GM12878 (cell line): ENCODE data around the gene PARP8.

Experiments
- CBX5 ChIP-seq: sonication (generic); IDR thresholded peaks from 2 replicates; pipeline ENCODE4 v1.6.1; 2016; ENCODE audit warnings: low read depth, moderate library complexity, mild to moderate bottlenecking, inconsistent platforms
- CEBPB ChIP-seq, 2 experiments: fragments of 150-350 bp in 1 of 2; IDR thresholded peaks; 2 replicates each; pipeline ENCODE4 v1.6.1; 2012 to 2014; ENCODE audit warnings: low read depth in 2 of 2, low read length in 2 of 2, borderline replicate concordance in 1 of 2, inconsistent platforms in 1 of 2
- FOXM1 ChIP-seq: IDR thresholded peaks from 2 replicates; pipeline ENCODE4 v1.6.1; 2012; ENCODE audit warnings: low read depth, mild to moderate bottlenecking, inconsistent platforms, low read length, moderate library complexity
- GATAD2B ChIP-seq: fragments of 450-650 bp; conservative IDR thresholded peaks from 2 replicates; pipeline ENCODE4 v1.6.1; 2017; ENCODE audit warnings: low read depth, mild to moderate bottlenecking, moderate library complexity
- JUNB ChIP-seq: IDR thresholded peaks from 2 replicates; pipeline ENCODE4 v1.6.1; 2016; ENCODE audit warnings: antibody characterized with exemption, mild to moderate bottlenecking
- POLR2AphosphoS5 ChIP-seq: IDR thresholded peaks from 2 replicates; pipeline ENCODE4 v1.6.1; 2011; ENCODE audit warnings: mild to moderate bottlenecking, low read length, inconsistent platforms
- SP1 ChIP-seq: IDR thresholded peaks from one replicate; pipeline ENCODE4 v1.6.1; 2011; ENCODE audit warnings: low read depth, low read length
- TF ChIP-seq, protein P1 (sequence below): fragments of 450-650 bp; IDR thresholded peaks from 2 replicates; pipeline ENCODE4 v1.6.1; 2014; ENCODE audit warnings: mild to moderate bottlenecking
- TF ChIP-seq, protein P2 (sequence below): IDR thresholded peaks from 2 replicates; pipeline ENCODE4 v1.6.1; 2012; ENCODE audit warnings: mild to moderate bottlenecking, low read depth, low read length
- TF ChIP-seq, protein P3 (sequence below), 3 experiments: IDR thresholded peaks in 2 of 3; conservative IDR thresholded peaks in 1 of 3; 2 replicates each; pipeline ENCODE4 v1.5.1; 2011; ENCODE audit warnings: low read depth in 3 of 3, low read length in 3 of 3, mild to moderate bottlenecking in 3 of 3, control low read depth in 2 of 3, moderate library complexity in 2 of 3, inconsistent platforms in 1 of 3, mixed read lengths in 1 of 3; ENCODE audit not compliant: control insufficient read depth in 2 of 3, insufficient read depth in 1 of 3; ENCODE audit errors: extremely low read depth in 1 of 3
- TF ChIP-seq, protein P4 (sequence below): IDR thresholded peaks from 2 replicates; pipeline ENCODE4 v1.6.1; 2012; ENCODE audit warnings: low read depth, low read length, improper control_type of control experiment

DNA sequence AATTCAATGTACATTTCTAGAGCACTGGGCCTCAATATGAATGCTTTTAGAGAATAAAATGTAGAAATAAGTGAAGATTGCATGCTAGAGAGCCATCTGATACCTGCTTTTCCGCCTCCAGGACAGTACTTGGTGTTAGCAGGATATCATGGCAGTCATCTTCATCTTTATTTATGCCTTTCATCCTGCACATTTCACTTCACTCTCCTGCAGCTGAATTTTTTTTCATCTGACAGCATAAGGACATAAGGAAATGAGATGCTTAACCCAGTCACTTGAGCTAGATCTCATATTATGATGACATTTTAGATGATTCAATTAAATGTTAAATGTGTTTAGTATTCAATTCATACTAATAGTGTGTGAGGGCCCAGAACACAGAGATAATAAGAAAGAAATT is 162.6 kb downstream of the PARP8 start:
- TF ChIP-seq, protein P1, sequence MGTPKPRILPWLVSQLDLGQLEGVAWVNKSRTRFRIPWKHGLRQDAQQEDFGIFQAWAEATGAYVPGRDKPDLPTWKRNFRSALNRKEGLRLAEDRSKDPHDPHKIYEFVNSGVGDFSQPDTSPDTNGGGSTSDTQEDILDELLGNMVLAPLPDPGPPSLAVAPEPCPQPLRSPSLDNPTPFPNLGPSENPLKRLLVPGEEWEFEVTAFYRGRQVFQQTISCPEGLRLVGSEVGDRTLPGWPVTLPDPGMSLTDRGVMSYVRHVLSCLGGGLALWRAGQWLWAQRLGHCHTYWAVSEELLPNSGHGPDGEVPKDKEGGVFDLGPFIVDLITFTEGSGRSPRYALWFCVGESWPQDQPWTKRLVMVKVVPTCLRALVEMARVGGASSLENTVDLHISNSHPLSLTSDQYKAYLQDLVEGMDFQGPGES, result no peak
- TF ChIP-seq, protein P2, sequence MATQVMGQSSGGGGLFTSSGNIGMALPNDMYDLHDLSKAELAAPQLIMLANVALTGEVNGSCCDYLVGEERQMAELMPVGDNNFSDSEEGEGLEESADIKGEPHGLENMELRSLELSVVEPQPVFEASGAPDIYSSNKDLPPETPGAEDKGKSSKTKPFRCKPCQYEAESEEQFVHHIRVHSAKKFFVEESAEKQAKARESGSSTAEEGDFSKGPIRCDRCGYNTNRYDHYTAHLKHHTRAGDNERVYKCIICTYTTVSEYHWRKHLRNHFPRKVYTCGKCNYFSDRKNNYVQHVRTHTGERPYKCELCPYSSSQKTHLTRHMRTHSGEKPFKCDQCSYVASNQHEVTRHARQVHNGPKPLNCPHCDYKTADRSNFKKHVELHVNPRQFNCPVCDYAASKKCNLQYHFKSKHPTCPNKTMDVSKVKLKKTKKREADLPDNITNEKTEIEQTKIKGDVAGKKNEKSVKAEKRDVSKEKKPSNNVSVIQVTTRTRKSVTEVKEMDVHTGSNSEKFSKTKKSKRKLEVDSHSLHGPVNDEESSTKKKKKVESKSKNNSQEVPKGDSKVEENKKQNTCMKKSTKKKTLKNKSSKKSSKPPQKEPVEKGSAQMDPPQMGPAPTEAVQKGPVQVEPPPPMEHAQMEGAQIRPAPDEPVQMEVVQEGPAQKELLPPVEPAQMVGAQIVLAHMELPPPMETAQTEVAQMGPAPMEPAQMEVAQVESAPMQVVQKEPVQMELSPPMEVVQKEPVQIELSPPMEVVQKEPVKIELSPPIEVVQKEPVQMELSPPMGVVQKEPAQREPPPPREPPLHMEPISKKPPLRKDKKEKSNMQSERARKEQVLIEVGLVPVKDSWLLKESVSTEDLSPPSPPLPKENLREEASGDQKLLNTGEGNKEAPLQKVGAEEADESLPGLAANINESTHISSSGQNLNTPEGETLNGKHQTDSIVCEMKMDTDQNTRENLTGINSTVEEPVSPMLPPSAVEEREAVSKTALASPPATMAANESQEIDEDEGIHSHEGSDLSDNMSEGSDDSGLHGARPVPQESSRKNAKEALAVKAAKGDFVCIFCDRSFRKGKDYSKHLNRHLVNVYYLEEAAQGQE, result no peak
- TF ChIP-seq, protein P3, sequence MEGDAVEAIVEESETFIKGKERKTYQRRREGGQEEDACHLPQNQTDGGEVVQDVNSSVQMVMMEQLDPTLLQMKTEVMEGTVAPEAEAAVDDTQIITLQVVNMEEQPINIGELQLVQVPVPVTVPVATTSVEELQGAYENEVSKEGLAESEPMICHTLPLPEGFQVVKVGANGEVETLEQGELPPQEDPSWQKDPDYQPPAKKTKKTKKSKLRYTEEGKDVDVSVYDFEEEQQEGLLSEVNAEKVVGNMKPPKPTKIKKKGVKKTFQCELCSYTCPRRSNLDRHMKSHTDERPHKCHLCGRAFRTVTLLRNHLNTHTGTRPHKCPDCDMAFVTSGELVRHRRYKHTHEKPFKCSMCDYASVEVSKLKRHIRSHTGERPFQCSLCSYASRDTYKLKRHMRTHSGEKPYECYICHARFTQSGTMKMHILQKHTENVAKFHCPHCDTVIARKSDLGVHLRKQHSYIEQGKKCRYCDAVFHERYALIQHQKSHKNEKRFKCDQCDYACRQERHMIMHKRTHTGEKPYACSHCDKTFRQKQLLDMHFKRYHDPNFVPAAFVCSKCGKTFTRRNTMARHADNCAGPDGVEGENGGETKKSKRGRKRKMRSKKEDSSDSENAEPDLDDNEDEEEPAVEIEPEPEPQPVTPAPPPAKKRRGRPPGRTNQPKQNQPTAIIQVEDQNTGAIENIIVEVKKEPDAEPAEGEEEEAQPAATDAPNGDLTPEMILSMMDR (IDR thresholded peaks at IDR 0.05 in 2 of 3, conservative IDR thresholded peaks at IDR 0.05 in 1 of 3; ENCODE audit: control insufficient read depth in 2 of 3, extremely low read depth in 1 of 3, insufficient read depth in 1 of 3, low read depth in 3 of 3, low read length in 3 of 3), result no peak
- TF ChIP-seq CBX5, result no peak
- no peak for TF ChIP-seq JUNB
- no peak for TF ChIP-seq POLR2AphosphoS5
- no peak for TF ChIP-seq FOXM1
- TF ChIP-seq SP1, result no peak
- TF ChIP-seq GATAD2B, result no peak
- TF ChIP-seq, protein P4, sequence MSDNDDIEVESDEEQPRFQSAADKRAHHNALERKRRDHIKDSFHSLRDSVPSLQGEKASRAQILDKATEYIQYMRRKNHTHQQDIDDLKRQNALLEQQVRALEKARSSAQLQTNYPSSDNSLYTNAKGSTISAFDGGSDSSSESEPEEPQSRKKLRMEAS, result no peak
- no peak for TF ChIP-seq CEBPB (IDR thresholded peaks at IDR 0.05; ENCODE audit: borderline replicate concordance in 1 of 2, low read depth in 2 of 2, low read length in 2 of 2)
